ENCODE measurements around the gene ATXN7L1.

ATXN7L1 gene

GRCh38 chr7:105837765-105838626 lies 38.4 kb downstream of the ATXN7L1 start:
- peaks cover 21 to 28% of the 10 kb centered on the region in 2 donors for H3K4me1 ChIP-seq (ENCODE audit: control insufficient read depth in 2 of 2, insufficient read depth in 1 of 2, low read depth in 1 of 2, low read length in 2 of 2)
- H3K9me3 ChIP-seq (replicated peaks in 1 of 2; ENCODE audit: control insufficient read depth in 2 of 2, insufficient read depth in 1 of 2, low read depth in 1 of 2, low read length in 2 of 2) = no peaks in the 10 kb centered on the region
- no peak overlapping the region for H2BK15ac ChIP-seq (ENCODE audit: low read length)
- no peak overlapping the region for H3K27ac ChIP-seq (replicated peaks; ENCODE audit: low read length)
- H4K91ac ChIP-seq (ENCODE audit: low read depth, low read length, poor library complexity) = no peak overlapping the region
- H3K4ac ChIP-seq (ENCODE audit: low read length) = no peak overlapping the region
- peak overlapping the region; percentile 21 for H3K23ac ChIP-seq (ENCODE audit: low read depth, low read length, poor library complexity)
- H2BK12ac ChIP-seq (ENCODE audit: low read length) = no peak overlapping the region
- WGBS, 2 donors (ENCODE audit: extremely low coverage in 2 of 2, insufficient read length in 2 of 2, insufficient replicate concordance in 1 of 2) = no CpG with 5 or more reads among the region's 22 CpGs
- no peak overlapping the region for H3K9ac ChIP-seq (ENCODE audit: low read depth, low read length, poor library complexity)
- no peaks in the 10 kb centered on the region for H3K79me1 ChIP-seq (ENCODE audit: low read depth, low read length)
- no peak overlapping the region for H2BK120ac ChIP-seq (ENCODE audit: low read depth, low read length)
- H3K14ac ChIP-seq (ENCODE audit: low read length) = no peak overlapping the region
- H3K36me3 ChIP-seq (replicated peaks in 1 of 2; ENCODE audit: control insufficient read depth in 2 of 2, insufficient read depth in 2 of 2, low read length in 2 of 2) = no peaks in the 10 kb centered on the region
- H4K8ac ChIP-seq (ENCODE audit: low read depth, low read length) = no peak overlapping the region
- DNase-seq (ENCODE audit: low spot score) = no peak
- no peak overlapping the region for H3K4me3 ChIP-seq (ENCODE audit: low read length in 2 of 2)
- H2BK5ac ChIP-seq (ENCODE audit: low read length) = no peak overlapping the region
- H2AFZ ChIP-seq (ENCODE audit: low read length) = peak overlapping the region; percentile 3
- no peak overlapping the region for H3K4me2 ChIP-seq (ENCODE audit: insufficient read depth, low read length, poor library complexity, severe bottlenecking)
- H2AK5ac ChIP-seq (ENCODE audit: low read depth, low read length) = no peak overlapping the region
- H3K27me3 ChIP-seq (ENCODE audit: control insufficient read depth in 3 of 3, insufficient read depth in 3 of 3, low read depth in 1 of 3, low read length in 3 of 3) = no peaks in the 10 kb centered on the region
- peak overlapping the region; percentile 84 for H3K18ac ChIP-seq (ENCODE audit: low read length)

- no peak overlapping the region for H3K18ac ChIP-seq (ENCODE audit: low read length)
- no CpG with 5 or more reads among the region's 4 CpGs for WGBS, 2 donors (ENCODE audit: extremely low coverage in 2 of 2, insufficient read length in 2 of 2, insufficient replicate concordance in 1 of 2)
- no peak for DNase-seq (ENCODE audit: low spot score)
- H3K4me1 ChIP-seq (ENCODE audit: control insufficient read depth in 2 of 2, insufficient read depth in 1 of 2, low read depth in 1 of 2, low read length in 2 of 2) = peaks cover 30 to 33% of the 10 kb centered on the region in 2 donors
- H3K9me3 ChIP-seq (replicated peaks in 1 of 2; ENCODE audit: control insufficient read depth in 2 of 2, insufficient read depth in 1 of 2, low read depth in 1 of 2, low read length in 2 of 2) = no peaks in the 10 kb centered on the region
- no peaks in the 10 kb centered on the region for H3K27me3 ChIP-seq (ENCODE audit: control insufficient read depth in 3 of 3, insufficient read depth in 3 of 3, low read depth in 1 of 3, low read length in 3 of 3)
- no peak overlapping the region for H3K9ac ChIP-seq (ENCODE audit: low read depth, low read length, poor library complexity)
- no peak overlapping the region for H3K14ac ChIP-seq (ENCODE audit: low read length)
- H4K8ac ChIP-seq (ENCODE audit: low read depth, low read length) = no peak overlapping the region
- H3K23ac ChIP-seq (ENCODE audit: low read depth, low read length, poor library complexity) = no peak overlapping the region
- no peak overlapping the region for H3K4me2 ChIP-seq (ENCODE audit: insufficient read depth, low read length, poor library complexity, severe bottlenecking)
- H2AK5ac ChIP-seq (ENCODE audit: low read depth, low read length) = no peak overlapping the region
- H2BK5ac ChIP-seq (ENCODE audit: low read length) = no peak overlapping the region
- no peak overlapping the region for H2BK120ac ChIP-seq (ENCODE audit: low read depth, low read length)
- no peak overlapping the region for H2BK12ac ChIP-seq (ENCODE audit: low read length)
- no peaks in the 10 kb centered on the region for H3K36me3 ChIP-seq (replicated peaks in 1 of 2; ENCODE audit: control insufficient read depth in 2 of 2, insufficient read depth in 2 of 2, low read length in 2 of 2)
- H2BK15ac ChIP-seq (ENCODE audit: low read length) = no peak overlapping the region
- H3K4me3 ChIP-seq (ENCODE audit: low read length in 2 of 2) = no peak overlapping the region
- H3K27ac ChIP-seq (replicated peaks; ENCODE audit: low read length) = no peak overlapping the region
- no peak overlapping the region for H2AFZ ChIP-seq (ENCODE audit: low read length)
- no peaks in the 10 kb centered on the region for H3K79me1 ChIP-seq (ENCODE audit: low read depth, low read length)
- H4K91ac ChIP-seq (ENCODE audit: low read depth, low read length, poor library complexity) = no peak overlapping the region
- no peak overlapping the region for H3K4ac ChIP-seq (ENCODE audit: low read length)
Measured at GRCh38 chr7:105835441-105835840, 41.0 kb downstream of the ATXN7L1 start.

GRCh38 chr7:105831824-105832535 lies 44.4 kb downstream of the ATXN7L1 start:
- H3K4me1 ChIP-seq (ENCODE audit: control insufficient read depth in 2 of 2, insufficient read depth in 1 of 2, low read depth in 1 of 2, low read length in 2 of 2) = peaks cover 17% of the 10 kb centered on the region in 2 donors
- H3K4me3 ChIP-seq (ENCODE audit: low read length in 2 of 2) = no peak overlapping the region
- H3K23ac ChIP-seq (ENCODE audit: low read depth, low read length, poor library complexity) = no peak overlapping the region
- no peak overlapping the region for H3K27ac ChIP-seq (replicated peaks; ENCODE audit: low read length)
- no peak overlapping the region for H3K14ac ChIP-seq (ENCODE audit: low read length)
- H2BK5ac ChIP-seq (ENCODE audit: low read length) = no peak overlapping the region
- no peaks in the 10 kb centered on the region for H3K36me3 ChIP-seq (replicated peaks in 1 of 2; ENCODE audit: control insufficient read depth in 2 of 2, insufficient read depth in 2 of 2, low read length in 2 of 2)
- H4K8ac ChIP-seq (ENCODE audit: low read depth, low read length) = no peak overlapping the region
- no peak overlapping the region for H3K9ac ChIP-seq (ENCODE audit: low read depth, low read length, poor library complexity)
- H2BK120ac ChIP-seq (ENCODE audit: low read depth, low read length) = no peak overlapping the region
- H3K4me2 ChIP-seq (ENCODE audit: insufficient read depth, low read length, poor library complexity, severe bottlenecking) = no peak overlapping the region
- H2AFZ ChIP-seq (ENCODE audit: low read length) = no peak overlapping the region
- H2BK12ac ChIP-seq (ENCODE audit: low read length) = no peak overlapping the region
- no CpG with 5 or more reads among the region's 4 CpGs for WGBS, 2 donors (ENCODE audit: extremely low coverage in 2 of 2, insufficient read length in 2 of 2, insufficient replicate concordance in 1 of 2)
- no peaks in the 10 kb centered on the region for H3K27me3 ChIP-seq (ENCODE audit: control insufficient read depth in 3 of 3, insufficient read depth in 3 of 3, low read depth in 1 of 3, low read length in 3 of 3)
- no peak overlapping the region for H3K4ac ChIP-seq (ENCODE audit: low read length)
- H4K91ac ChIP-seq (ENCODE audit: low read depth, low read length, poor library complexity) = no peak overlapping the region
- no peak for DNase-seq (ENCODE audit: low spot score)
- no peak overlapping the region for H2BK15ac ChIP-seq (ENCODE audit: low read length)
- H2AK5ac ChIP-seq (ENCODE audit: low read depth, low read length) = no peak overlapping the region
- H3K79me1 ChIP-seq (ENCODE audit: low read depth, low read length) = no peaks in the 10 kb centered on the region
- H3K18ac ChIP-seq (ENCODE audit: low read length) = no peak overlapping the region
- no peaks in the 10 kb centered on the region for H3K9me3 ChIP-seq (replicated peaks in 1 of 2; ENCODE audit: control insufficient read depth in 2 of 2, insufficient read depth in 1 of 2, low read depth in 1 of 2, low read length in 2 of 2)

GRCh38 chr7:105831302-105831620 lies 45.1 kb downstream of the ATXN7L1 start:
- Histone ChIP-seq H3K27ac (replicated peaks; ENCODE audit: low read length) (no peak overlapping the region), H3K4me1 (ENCODE audit: control insufficient read depth in 2 of 2, insufficient read depth in 1 of 2, low read depth in 1 of 2, low read length in 2 of 2) (peaks cover 14 to 17% of the 10 kb centered on the region in 2 donors), H3K14ac (ENCODE audit: low read length) (no peak overlapping the region), H3K9me3 (replicated peaks in 1 of 2; ENCODE audit: control insufficient read depth in 2 of 2, insufficient read depth in 1 of 2, low read depth in 1 of 2, low read length in 2 of 2) (no peaks in the 10 kb centered on the region), H2AFZ (ENCODE audit: low read length) (no peak overlapping the region), H3K23ac (ENCODE audit: low read depth, low read length, poor library complexity) (no peak overlapping the region), H3K4me2 (ENCODE audit: insufficient read depth, low read length, poor library complexity, severe bottlenecking) (no peak overlapping the region), H3K4me3 (ENCODE audit: low read length in 2 of 2) (no peak overlapping the region), H4K91ac (ENCODE audit: low read depth, low read length, poor library complexity) (no peak overlapping the region), H3K9ac (ENCODE audit: low read depth, low read length, poor library complexity) (no peak overlapping the region), H3K36me3 (replicated peaks in 1 of 2; ENCODE audit: control insufficient read depth in 2 of 2, insufficient read depth in 2 of 2, low read length in 2 of 2) (no peaks in the 10 kb centered on the region), H2BK5ac (ENCODE audit: low read length) (no peak overlapping the region), H2BK120ac (ENCODE audit: low read depth, low read length) (no peak overlapping the region), H4K8ac (ENCODE audit: low read depth, low read length) (no peak overlapping the region), H2AK5ac (ENCODE audit: low read depth, low read length) (no peak overlapping the region), H2BK15ac (ENCODE audit: low read length) (no peak overlapping the region), H3K79me1 (ENCODE audit: low read depth, low read length) (no peaks in the 10 kb centered on the region), H3K4ac (ENCODE audit: low read length) (no peak overlapping the region), H3K27me3 (ENCODE audit: control insufficient read depth in 3 of 3, insufficient read depth in 3 of 3, low read depth in 1 of 3, low read length in 3 of 3) (no peaks in the 10 kb centered on the region), H3K18ac (ENCODE audit: low read length) (no peak overlapping the region), H2BK12ac (ENCODE audit: low read length) (no peak overlapping the region)
- DNase-seq (ENCODE audit: low spot score) = no peak
- WGBS, 2 donors (ENCODE audit: extremely low coverage in 2 of 2, insufficient read length in 2 of 2, insufficient replicate concordance in 1 of 2) = no CpG with 5 or more reads among the region's 3 CpGs

All from neuronal stem cell (in vitro differentiated cells).